MM.1S (cell line): ENCODE results near the gene ZNF684.

Experiments used
- CTCF ChIP-seq: fragments of 300-600 bp; sonication (generic); IDR thresholded peaks from 2 replicates; pipeline ENCODE4 v1.5.1; 2016; ENCODE audit warnings: antibody characterized with exemption, low read length, mixed read lengths
- EZH2 ChIP-seq: fragments of 300-600 bp; sonication (generic); optimal IDR thresholded peaks from 2 replicates; pipeline ENCODE3; 2017; ENCODE audit warnings: low read depth, mild to moderate bottlenecking, antibody characterized with exemption, low read length, mixed read lengths

GRCh38 chr1:40564913-40565312, 33.5 kb downstream of the ZNF684 start:
- TF ChIP-seq CTCF, result no peak
- TF ChIP-seq EZH2, result no peak
